WI38 (cell line): ENCODE measurements around the gene RTP5.

ENCODE experiments used
- H3K4me3 ChIP-seq: 2 replicates; pipeline ENCODE4 v1.5.1; 2011; ENCODE audit warnings: low read depth, mild to moderate bottlenecking, control low read depth, low read length
- CTCF ChIP-seq: IDR thresholded peaks from 2 replicates; pipeline ENCODE4 v1.5.1; 2012; ENCODE audit warnings: low read depth, mild to moderate bottlenecking, control low read depth, low read length

Gene RTP5

GRCh38 chr2:241900251-241901017 is 30.9 kb downstream of the RTP5 start:
- H3K4me3 ChIP-seq: no peak overlapping the region
- TF ChIP-seq CTCF: no peak

GRCh38 chr2:241901018-241901380 is 31.5 kb downstream of the RTP5 start:
- TF ChIP-seq CTCF: no peak

DNA sequence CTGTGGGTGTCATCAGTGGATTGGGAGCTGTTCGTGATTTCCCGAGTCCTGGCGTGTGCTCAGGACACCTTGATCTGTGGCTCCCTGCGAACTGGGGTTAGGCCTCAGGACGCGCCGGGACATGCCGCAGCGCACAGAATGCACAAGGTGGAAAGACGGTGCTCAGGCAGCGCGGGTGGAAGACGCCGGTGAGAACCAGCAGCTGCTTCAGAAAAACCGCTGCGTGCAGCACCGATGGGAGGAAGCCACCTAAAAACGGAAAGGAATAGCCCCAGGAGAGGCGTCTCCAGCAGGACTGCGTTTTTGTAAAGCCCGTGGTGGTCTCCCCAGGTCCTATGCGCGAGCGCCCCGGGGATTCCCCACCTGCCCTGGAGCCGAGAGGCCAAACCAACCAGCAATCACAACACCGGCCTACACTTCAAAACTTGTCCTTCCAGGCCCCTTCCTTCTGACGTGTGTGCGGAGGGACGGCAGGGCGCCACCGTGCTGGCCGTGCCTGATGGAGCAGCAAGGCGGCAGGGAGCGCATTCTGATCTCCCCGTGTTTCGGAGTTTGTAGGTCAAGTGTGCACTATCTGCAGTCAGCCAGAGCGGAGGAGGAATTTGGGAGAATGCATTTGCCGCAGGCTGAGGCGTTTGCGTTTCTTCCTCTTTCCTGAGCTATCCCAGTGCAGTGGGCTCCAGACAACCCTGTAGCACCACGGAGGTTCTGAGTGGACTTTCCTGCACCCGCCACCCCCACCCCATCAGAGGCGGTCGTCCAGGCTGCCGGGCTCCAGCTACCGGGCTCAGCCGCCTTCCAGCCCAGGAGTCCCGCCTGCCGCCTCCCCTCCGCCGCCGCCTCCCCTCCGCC is 32.2 kb downstream of the RTP5 start:
- TF ChIP-seq CTCF: no peak
- H3K4me3 ChIP-seq: no peak overlapping the region

More at GRCh38 chr2:241901018-241901380, 31.5 kb downstream of the RTP5 start:
- H3K4me3 ChIP-seq: no peak overlapping the region

- no peak overlapping the region for H3K4me3 ChIP-seq
Measured at GRCh38 chr2:241902357-241902991, 32.9 kb downstream of the RTP5 start.

GRCh38 chr2:241903121-241904010 is 33.8 kb downstream of the RTP5 start:
- no peak overlapping the region for H3K4me3 ChIP-seq
- TF ChIP-seq CTCF: no peak

More at GRCh38 chr2:241902357-241902991, 32.9 kb downstream of the RTP5 start:
- no peak for TF ChIP-seq CTCF

- TF ChIP-seq CTCF: no peak
Measured at GRCh38 chr2:241904011-241904718, 34.6 kb downstream of the RTP5 start.

More at GRCh38 chr2:241904011-241904718, 34.6 kb downstream of the RTP5 start:
- H3K4me3 ChIP-seq: no peak overlapping the region
